ENCODE results near the gene EPHA7. TPM values are rescaled to one million over a fixed set of nuclear protein-coding genes. Genes with fewer than 3 reads are reported as not detected.

Gene EPHA7
- polyA plus RNA-seq, 1 donor (not counting 4 experiments of a cell fraction or from before 2014, with no cell fraction given), result not detected

DNA sequence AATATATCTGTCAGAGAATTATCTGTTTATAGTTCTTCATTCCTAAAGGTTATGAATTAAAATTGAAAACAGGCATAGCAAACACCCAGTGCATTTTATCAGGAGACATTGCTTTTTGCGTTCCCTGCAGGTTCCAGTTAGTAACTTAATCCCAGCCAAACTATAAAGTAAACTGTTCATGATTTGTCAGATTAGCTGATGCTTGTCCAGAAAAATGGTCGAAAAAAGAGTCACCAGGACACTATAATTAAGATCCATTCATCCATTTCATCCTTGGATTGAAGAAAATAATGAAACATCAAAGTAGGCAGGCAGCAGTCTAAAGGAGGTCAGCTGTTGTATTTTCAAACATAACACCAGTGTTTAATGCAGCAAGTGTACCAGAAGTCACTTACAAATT is 75.9 kb downstream of the EPHA7 start:
- H2AFZ ChIP-seq (ENCODE audit: control insufficient read depth, low read length), result no peak overlapping the region
- H3K27ac ChIP-seq (ENCODE audit: control insufficient read depth, insufficient read depth, low read length), result no peak overlapping the region
- no peak overlapping the region for H3K4me2 ChIP-seq (ENCODE audit: control insufficient read depth, extremely low read depth, insufficient read depth, low read depth, low read length)
- no peaks in the 10 kb centered on the region for H3K9me3 ChIP-seq (ENCODE audit: control insufficient read depth, low read depth, low read length)
- no peak overlapping the region for H3K9ac ChIP-seq (ENCODE audit: control insufficient read depth, extremely low read depth, insufficient read depth, low read length)
- FAIRE-seq (no peak), DNase-seq (ENCODE audit: low read depth, low spot score) (no peak)
- no peak overlapping the region for H3K4me3 ChIP-seq (ENCODE audit: control insufficient read depth in 2 of 3, extremely low read depth in 1 of 3, insufficient read depth in 2 of 3, low read depth in 1 of 3, low read length in 3 of 3)
- TF ChIP-seq, protein P1, sequence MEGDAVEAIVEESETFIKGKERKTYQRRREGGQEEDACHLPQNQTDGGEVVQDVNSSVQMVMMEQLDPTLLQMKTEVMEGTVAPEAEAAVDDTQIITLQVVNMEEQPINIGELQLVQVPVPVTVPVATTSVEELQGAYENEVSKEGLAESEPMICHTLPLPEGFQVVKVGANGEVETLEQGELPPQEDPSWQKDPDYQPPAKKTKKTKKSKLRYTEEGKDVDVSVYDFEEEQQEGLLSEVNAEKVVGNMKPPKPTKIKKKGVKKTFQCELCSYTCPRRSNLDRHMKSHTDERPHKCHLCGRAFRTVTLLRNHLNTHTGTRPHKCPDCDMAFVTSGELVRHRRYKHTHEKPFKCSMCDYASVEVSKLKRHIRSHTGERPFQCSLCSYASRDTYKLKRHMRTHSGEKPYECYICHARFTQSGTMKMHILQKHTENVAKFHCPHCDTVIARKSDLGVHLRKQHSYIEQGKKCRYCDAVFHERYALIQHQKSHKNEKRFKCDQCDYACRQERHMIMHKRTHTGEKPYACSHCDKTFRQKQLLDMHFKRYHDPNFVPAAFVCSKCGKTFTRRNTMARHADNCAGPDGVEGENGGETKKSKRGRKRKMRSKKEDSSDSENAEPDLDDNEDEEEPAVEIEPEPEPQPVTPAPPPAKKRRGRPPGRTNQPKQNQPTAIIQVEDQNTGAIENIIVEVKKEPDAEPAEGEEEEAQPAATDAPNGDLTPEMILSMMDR (optimal IDR thresholded peaks at IDR 0.05 in 1 of 3, IDR thresholded peaks at IDR 0.05 in 1 of 3, conservative IDR thresholded peaks at IDR 0.05 in 1 of 3; ENCODE audit: extremely low read depth in 1 of 3, insufficient read depth in 2 of 3, low read length in 3 of 3), result no peak
- no peak for TF ChIP-seq EZH2 (IDR thresholded peaks at IDR 0.05; ENCODE audit: low read length)
- no peaks in the 10 kb centered on the region for H3K36me3 ChIP-seq (ENCODE audit: control insufficient read depth in 2 of 2, extremely low read depth in 1 of 2, insufficient read depth in 2 of 2, low read length in 2 of 2)
- H3K9me1 ChIP-seq (ENCODE audit: control insufficient read depth, extremely low read depth, insufficient read depth, low read length), result no peaks in the 10 kb centered on the region
- dilution Hi-C loops (cut with MboI; ENCODE audit: extremely low pct_ligation_motif_present, low sequenced_read_pairs), result no loop called here
- no peaks in the 10 kb centered on the region for H3K4me1 ChIP-seq (ENCODE audit: control insufficient read depth, extremely low read depth, insufficient read depth, low read length)
- no peaks in the 10 kb centered on the region for H3K79me2 ChIP-seq (ENCODE audit: control insufficient read depth, insufficient read depth, low read length)
- H3K27me3 ChIP-seq (ENCODE audit: control insufficient read depth, extremely low read depth, insufficient read depth, low read length), result no peaks in the 10 kb centered on the region
- H4K20me1 ChIP-seq (ENCODE audit: control insufficient read depth, extremely low read depth, insufficient read depth, low read length), result no peaks in the 10 kb centered on the region

DNA sequence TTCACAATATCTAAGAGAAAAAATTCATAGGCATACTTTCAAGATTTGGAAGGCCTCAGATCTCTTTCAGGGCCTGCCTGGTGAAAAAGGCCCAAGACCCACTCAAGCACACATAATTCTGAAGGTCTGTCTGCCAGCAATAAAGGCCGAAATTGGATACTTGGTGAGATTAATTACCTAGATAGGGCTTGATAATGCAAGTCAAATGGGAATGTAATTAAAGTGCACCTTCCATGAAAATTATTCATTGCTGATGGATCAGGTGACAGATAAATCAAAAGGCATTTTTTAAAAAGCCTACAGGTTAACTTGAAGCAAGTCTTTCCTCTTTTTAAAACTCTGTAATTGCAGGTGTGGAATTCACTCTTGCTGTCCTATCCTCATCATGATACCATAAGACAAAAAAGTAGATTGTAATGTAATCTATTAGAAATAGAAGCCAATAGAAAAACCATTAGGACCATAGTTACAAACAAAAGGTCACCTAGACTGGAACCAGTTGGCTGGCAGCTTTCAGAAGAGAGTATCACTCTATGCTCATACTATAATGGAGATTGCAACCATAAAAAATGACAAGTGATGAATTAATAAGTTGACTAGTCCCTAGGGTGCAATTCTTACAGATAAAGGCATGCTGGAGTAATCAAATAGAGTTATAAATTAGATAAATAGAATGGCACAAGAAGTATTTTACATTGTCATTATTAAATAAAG is 77.3 kb downstream of the EPHA7 start:
- no peak overlapping the region for H3K9ac ChIP-seq (ENCODE audit: control insufficient read depth, extremely low read depth, insufficient read depth, low read length)
- H3K9me3 ChIP-seq (ENCODE audit: control insufficient read depth, low read depth, low read length), result no peaks in the 10 kb centered on the region
- H3K4me1 ChIP-seq (ENCODE audit: control insufficient read depth, extremely low read depth, insufficient read depth, low read length), result no peaks in the 10 kb centered on the region
- H3K4me3 ChIP-seq (ENCODE audit: control insufficient read depth in 2 of 3, extremely low read depth in 1 of 3, insufficient read depth in 2 of 3, low read depth in 1 of 3, low read length in 3 of 3), result no peak overlapping the region
- no peaks in the 10 kb centered on the region for H4K20me1 ChIP-seq (ENCODE audit: control insufficient read depth, extremely low read depth, insufficient read depth, low read length)
- no peak for FAIRE-seq
- no peaks in the 10 kb centered on the region for H3K79me2 ChIP-seq (ENCODE audit: control insufficient read depth, insufficient read depth, low read length)
- H3K27ac ChIP-seq (ENCODE audit: control insufficient read depth, insufficient read depth, low read length), result no peak overlapping the region
- H3K36me3 ChIP-seq (ENCODE audit: control insufficient read depth in 2 of 2, extremely low read depth in 1 of 2, insufficient read depth in 2 of 2, low read length in 2 of 2), result no peaks in the 10 kb centered on the region
- H2AFZ ChIP-seq (ENCODE audit: control insufficient read depth, low read length), result no peak overlapping the region
- no peak for DNase-seq (ENCODE audit: low read depth, low spot score)
- no peak for TF ChIP-seq EZH2 (IDR thresholded peaks at IDR 0.05; ENCODE audit: low read length)
- TF ChIP-seq, protein P1 (optimal IDR thresholded peaks at IDR 0.05 in 1 of 3, IDR thresholded peaks at IDR 0.05 in 1 of 3, conservative IDR thresholded peaks at IDR 0.05 in 1 of 3; ENCODE audit: extremely low read depth in 1 of 3, insufficient read depth in 2 of 3, low read length in 3 of 3), result no peak
- H3K9me1 ChIP-seq (ENCODE audit: control insufficient read depth, extremely low read depth, insufficient read depth, low read length), result no peaks in the 10 kb centered on the region
- no peaks in the 10 kb centered on the region for H3K27me3 ChIP-seq (ENCODE audit: control insufficient read depth, extremely low read depth, insufficient read depth, low read length)
- dilution Hi-C loops (cut with MboI; ENCODE audit: extremely low pct_ligation_motif_present, low sequenced_read_pairs), result no loop called here
- H3K4me2 ChIP-seq (ENCODE audit: control insufficient read depth, extremely low read depth, insufficient read depth, low read depth, low read length), result no peak overlapping the region

All from keratinocyte (primary cell).